Right lobe of liver (tissue), 6 donors: Measurements from ENCODE around the gene TGM4. TPM values are rescaled to one million over a fixed set of nuclear protein-coding genes. Genes with fewer than 3 reads are reported as not detected.

ENCODE experiments used
- ATAC-seq, 4 donors: fragments of 200-7000 bp; cut with Tn5 transposase; one replicate each; pipeline ENCODE4 v1.9.1; 2020; ENCODE audit warnings: mild to moderate bottlenecking in 4 of 4, moderate library complexity in 4 of 4
- DNase-seq, 3 donors: peaks; one replicate each; pipeline ENCODE4 v3.0.0-alpha.2; 2020
- H3K27ac ChIP-seq, 3 donors: fragments of 200-600 bp; one replicate each; pipeline ENCODE4 v1.8.0; 2022
- H3K27me3 ChIP-seq, 2 donors: fragments of 200-600 bp; one replicate each; pipeline ENCODE4 v1.8.0; 2022
- H3K36me3 ChIP-seq, 4 donors: fragments of 200-600 bp; sonication (generic) in 1 of 4; one replicate each; pipeline versions ENCODE4 v1.5.1 to v1.8.0; 2017 to 2022; ENCODE audit warnings: control low read depth in 1 of 4
- H3K4me1 ChIP-seq, 4 donors: fragments of 200-600 bp; sonication (generic) in 1 of 4; one replicate each; pipeline versions ENCODE4 v1.5.1 to v1.8.0; 2017 to 2022; ENCODE audit warnings: control low read depth in 1 of 4
- H3K4me3 ChIP-seq, 3 donors: fragments of 200-600 bp; one replicate each; pipeline ENCODE4 v1.8.0; 2022
- H3K9me3 ChIP-seq, 4 donors: fragments of 200-600 bp; sonication (generic) in 1 of 4; one replicate each; pipeline versions ENCODE4 v1.5.1 to v1.8.0; 2017 to 2022; ENCODE audit warnings: control low read depth in 1 of 4
- POLR2A ChIP-seq: fragments of 450-650 bp; IDR thresholded peaks from one replicate; pipeline ENCODE4 v1.6.1; 2017; ENCODE audit warnings: antibody characterized with exemption, mild to moderate bottlenecking
- WGBS: methylation state at CpG from one replicate; pipeline ENCODE4 v1.1.6; 2018; ENCODE audit warnings: low coverage, low lambda C conversion rate; ENCODE audit not compliant: insufficient coverage; ENCODE audit errors: missing lambda C conversion rate; 5-methylcytosine and 5-hydroxymethylcytosine counted together
- intact Hi-C, 2 donors: fragments of 100-400 bp; cut with DNase I; formaldehyde crosslinking; loops; one replicate each; pipeline versions ENCODE4 v1.11.2 to v1.14.1; 2022
- microRNA counts: library from miRNA; unstranded; fragments of <30 nt; microRNA quantifications from one replicate; lab custom pipeline; 2016
- total RNA-seq, 6 experiments: library from RNA; depleted of rRNA in 2 of 6; stranded (reverse); fragments of >200 nt in 2 of 6; fragmentation: NEBNext Ultra II Directional in 3 of 6; extraction: Animal tissue kit (Norgen Biotek cat#: 25700) in 3 of 6; gene quantifications; one replicate each; pipeline versions ENCODE4 v1.1.0 to v1.2.4, GENCODE V29; 2016 to 2023
- TF ChIP-seq, protein P1 (sequence below), 4 donors: fragments of 200-600 bp in 3 of 4; fragments of 450-650 bp in 1 of 4; IDR thresholded peaks; one replicate each; pipeline versions ENCODE4 v1.5.1 to v1.8.0; 2016 to 2022; ENCODE audit warnings: antibody characterized with exemption in 4 of 4, mild to moderate bottlenecking in 2 of 4
- donor health status: DM: no; HTN: yes; CAD: no.
- donor health status: DM: no; HTN: no; CAD: no.
- donor health status: DM: no; HTN: no; CAD: no.
- donor health status: DM: no; HTN: yes; CAD: no.
- donor health status: DM: no; HTN: yes; CAD: no.

TGM4 gene
- total RNA-seq, 6 experiments from 2014 or later, result not detected

DNA sequence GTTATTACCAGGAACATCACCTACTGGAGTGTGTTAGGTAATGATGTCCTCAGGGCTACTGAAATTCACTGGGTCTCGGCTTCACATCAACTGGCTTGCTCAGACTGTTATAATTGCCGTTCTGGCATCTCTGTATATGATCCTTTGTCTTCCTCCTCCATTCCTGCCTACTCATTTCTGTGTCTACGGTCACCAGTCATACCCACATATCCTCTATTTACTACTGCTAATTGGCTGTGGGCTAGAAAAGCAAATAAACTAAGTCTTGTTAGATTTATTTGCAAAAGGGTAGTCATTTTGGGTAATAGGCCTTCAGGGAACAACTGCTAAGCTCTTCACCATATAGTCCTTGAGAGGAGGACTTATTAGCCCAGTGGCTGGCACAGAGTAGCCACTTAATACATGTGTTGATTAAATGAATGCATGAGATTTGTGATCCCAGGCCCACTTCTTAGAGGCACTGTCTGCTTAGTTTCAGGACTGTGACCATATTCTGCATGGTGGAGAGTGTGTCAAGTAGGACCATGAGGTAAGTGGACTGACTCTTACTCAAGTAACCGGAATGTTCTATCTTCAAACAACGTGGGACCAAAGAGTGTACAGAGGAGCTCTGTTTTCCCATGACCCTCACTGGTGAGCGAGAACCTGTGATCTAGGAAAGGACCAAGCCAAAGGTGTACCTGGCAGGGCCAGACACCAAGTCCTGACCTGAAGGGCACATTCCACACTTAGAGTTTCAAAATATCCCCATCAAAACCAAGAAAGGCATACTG, 88.4 kb downstream of the TGM4 start:
- no peak for TF ChIP-seq POLR2A
- TF ChIP-seq, protein P1, sequence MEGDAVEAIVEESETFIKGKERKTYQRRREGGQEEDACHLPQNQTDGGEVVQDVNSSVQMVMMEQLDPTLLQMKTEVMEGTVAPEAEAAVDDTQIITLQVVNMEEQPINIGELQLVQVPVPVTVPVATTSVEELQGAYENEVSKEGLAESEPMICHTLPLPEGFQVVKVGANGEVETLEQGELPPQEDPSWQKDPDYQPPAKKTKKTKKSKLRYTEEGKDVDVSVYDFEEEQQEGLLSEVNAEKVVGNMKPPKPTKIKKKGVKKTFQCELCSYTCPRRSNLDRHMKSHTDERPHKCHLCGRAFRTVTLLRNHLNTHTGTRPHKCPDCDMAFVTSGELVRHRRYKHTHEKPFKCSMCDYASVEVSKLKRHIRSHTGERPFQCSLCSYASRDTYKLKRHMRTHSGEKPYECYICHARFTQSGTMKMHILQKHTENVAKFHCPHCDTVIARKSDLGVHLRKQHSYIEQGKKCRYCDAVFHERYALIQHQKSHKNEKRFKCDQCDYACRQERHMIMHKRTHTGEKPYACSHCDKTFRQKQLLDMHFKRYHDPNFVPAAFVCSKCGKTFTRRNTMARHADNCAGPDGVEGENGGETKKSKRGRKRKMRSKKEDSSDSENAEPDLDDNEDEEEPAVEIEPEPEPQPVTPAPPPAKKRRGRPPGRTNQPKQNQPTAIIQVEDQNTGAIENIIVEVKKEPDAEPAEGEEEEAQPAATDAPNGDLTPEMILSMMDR (IDR thresholded peaks at IDR 0.05), result no peak
- no peaks in the 10 kb centered on the region for H3K9me3 ChIP-seq
- no peaks in the 10 kb centered on the region for H3K27me3 ChIP-seq
- H3K27ac ChIP-seq, result no peak overlapping the region
- intact Hi-C loops, result no loop called here
- ATAC-seq (no peak), DNase-seq (no peak)
- 90% methylated on average over 4 of the region's 6 CpGs for WGBS
- H3K4me1 ChIP-seq, result no peaks in the 10 kb centered on the region
- peaks cover 0 to 13% (median 0%) of the 10 kb centered on the region in 4 donors for H3K36me3 ChIP-seq
- H3K4me3 ChIP-seq, result no peak overlapping the region

DNA sequence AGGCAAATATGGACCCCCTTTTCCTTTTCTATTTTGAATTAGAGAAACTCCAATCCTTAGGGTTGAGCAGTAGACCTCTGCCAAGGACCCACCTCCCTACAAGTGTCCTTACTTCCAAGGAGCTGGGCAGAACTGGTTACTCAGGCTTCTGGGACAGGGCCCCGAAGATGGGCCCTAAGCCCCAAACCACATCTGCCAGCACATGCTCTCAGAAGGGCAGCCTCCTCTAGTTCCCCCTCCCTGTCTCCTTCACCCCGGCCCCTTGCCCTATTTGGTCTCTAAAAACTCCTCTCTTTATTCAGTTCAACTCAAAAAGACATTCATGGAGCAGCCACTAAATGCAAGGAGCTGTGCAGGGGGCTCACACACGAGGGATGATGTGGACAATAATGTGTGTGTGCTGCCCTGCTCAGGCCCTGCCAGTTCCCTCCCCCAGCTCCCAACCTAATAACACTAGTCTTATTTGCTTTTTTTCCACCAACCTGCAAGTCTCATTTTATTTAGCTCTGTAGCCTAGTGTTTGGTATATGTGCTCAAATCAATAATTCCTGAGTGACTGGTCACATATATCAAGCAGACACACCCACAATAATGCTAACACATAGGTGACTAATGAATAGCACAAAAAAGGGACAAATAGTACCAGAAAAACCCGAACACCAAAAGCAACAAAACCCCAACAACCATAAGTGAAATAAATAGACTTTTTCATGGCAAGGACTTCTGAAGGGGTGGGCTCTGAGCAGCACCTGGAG, 89.3 kb downstream of the TGM4 start:
- H3K9me3 ChIP-seq, result no peaks in the 10 kb centered on the region
- no peaks in the 10 kb centered on the region for H3K4me1 ChIP-seq
- no peak for ATAC-seq
- no peak overlapping the region for H3K27ac ChIP-seq
- H3K36me3 ChIP-seq, result peaks cover 0 to 5% (median 0%) of the 10 kb centered on the region in 4 donors
- H3K27me3 ChIP-seq, result no peaks in the 10 kb centered on the region
- 76% methylated on average over 3 of the region's 4 CpGs for WGBS
- no peak for TF ChIP-seq POLR2A
- no peak for DNase-seq
- no peak overlapping the region for H3K4me3 ChIP-seq
- intact Hi-C loops, result no loop called here

MicroRNA genes within 50 kb of the gene (microRNA counts, 767-probe panel; counts per million panel counts)
- 237 counts per million for microRNA hsa-miR-564 (lab: Ali Mortazavi, UCI)

Other genes with a start within 250 kb of the TGM4 start
- 1 to 10 TPM; 4.4 to 9.5 (median 6.9) TPM for gene ZNF197, start 249.6 kb upstream of the TGM4 start, total RNA-seq
- 1 to 10 TPM; 1.6 to 3.0 (median 2.1) TPM for gene ZNF35, start 225.9 kb upstream of the TGM4 start, total RNA-seq
- 1 to 10 TPM in 4 of 6 experiments, under 1 TPM in 2; 0.50 to 1.7 (median 1.1) TPM for gene ZNF502, start 161.9 kb upstream of the TGM4 start, total RNA-seq
- 1 to 10 TPM in 3 of 6 experiments, under 1 TPM in 3; 0.43 to 1.2 (median 0.87) TPM for gene ZNF501, start 145.0 kb upstream of the TGM4 start, total RNA-seq
- 10 to 100 TPM in 1 of 6 experiments, 1 to 10 TPM in 5; 7.2 to 11.6 (median 8.5) TPM for gene KIAA1143, start 113.0 kb upstream of the TGM4 start, total RNA-seq
- under 1 TPM; 0.09 to 0.51 (median 0.22) TPM for gene KIF15, start 112.8 kb upstream of the TGM4 start, total RNA-seq
- gene TMEM42, start 12.7 kb upstream of the TGM4 start, total RNA-seq, result 10 to 100 TPM in 2 of 6 experiments, 1 to 10 TPM in 4; 4.9 to 10.9 (median 8.4) TPM
- gene ZDHHC3, start 101.6 kb downstream of the TGM4 start, total RNA-seq, result 10 to 100 TPM; 27.5 to 36.7 (median 32.0) TPM
- 10 to 100 TPM; 15.1 to 25.7 (median 15.9) TPM for gene EXOSC7, start 101.6 kb downstream of the TGM4 start, total RNA-seq
- gene CLEC3B, start 151.7 kb downstream of the TGM4 start, total RNA-seq, result 10 to 100 TPM; 14.4 to 22.1 (median 19.6) TPM